Stimulated activated CD4-positive, alpha-beta T cell treated with anti-CD3 and anti-CD28 coated beads, TNF-alpha, amount 100 ng/mL, for 4 hours (primary cell): ENCODE measurements around the gene ZFP92.
"Not testable (repeated sequence)": the region's sequence is repeated elsewhere in the genome, so short reads cannot be mapped to it uniquely, and the experiment has no call there.

Source experiments
- DNase-seq, 3 experiments: peaks; one replicate each; pipeline ENCODE4 v3.0.0-alpha.2; 2020; ENCODE audit warnings: low read depth in 3 of 3

The ZFP92 gene

DNA sequence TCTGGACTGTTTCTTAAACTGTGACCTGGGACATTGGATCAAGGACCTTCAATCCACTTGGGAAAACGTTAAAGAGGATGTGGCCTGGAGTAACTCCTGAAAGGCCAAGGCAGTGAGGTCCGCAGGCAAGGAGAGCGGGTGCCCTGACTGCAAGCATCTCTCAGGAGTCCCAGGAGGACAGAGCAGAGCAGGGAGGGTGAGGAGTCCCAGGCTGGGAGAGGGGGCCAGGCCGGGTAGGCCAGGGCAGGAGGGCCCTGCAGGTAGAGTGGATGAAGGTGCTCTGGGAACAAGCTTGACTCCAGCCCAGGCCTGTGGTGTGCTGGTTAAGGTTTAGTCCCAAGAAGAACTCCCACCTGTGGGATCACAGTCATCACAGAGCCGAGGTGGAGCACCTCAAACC lies 23.9 kb upstream of the ZFP92 start:
- no peak for DNase-seq

DNA sequence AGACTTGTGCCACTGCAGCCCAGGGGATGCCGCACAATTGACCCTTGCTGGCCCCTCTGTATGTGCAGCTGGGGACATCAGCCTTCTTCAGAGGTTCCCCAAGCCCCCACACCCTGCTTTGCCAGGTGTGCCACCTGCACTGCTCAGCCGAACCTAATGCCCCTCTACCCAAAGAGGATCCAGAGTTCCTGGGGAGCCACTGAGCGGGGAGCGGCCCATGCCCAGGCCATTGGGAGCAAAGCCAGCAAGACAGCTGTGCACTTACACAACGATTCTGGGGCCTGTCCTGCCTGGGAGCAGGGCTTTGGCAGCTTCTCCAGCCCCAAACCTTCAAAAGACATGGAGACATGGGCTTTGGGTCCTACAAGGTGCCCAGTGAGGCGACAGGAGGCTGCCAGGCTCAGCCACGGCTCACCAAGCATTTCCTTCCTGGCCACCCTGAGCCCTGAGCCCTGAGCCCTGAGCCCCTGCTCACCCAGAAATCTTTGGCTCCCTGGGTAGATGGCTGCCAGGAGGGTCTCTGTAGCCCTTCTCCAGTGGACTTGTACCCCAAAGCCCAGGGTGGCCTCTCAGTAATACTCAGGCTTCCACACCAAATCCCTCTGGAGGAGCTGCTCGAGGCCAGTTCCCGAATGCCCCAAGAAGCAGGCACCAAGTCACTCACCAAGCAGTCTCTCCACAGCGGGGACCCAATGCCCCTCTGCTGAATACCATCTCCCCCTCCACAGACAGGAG lies 23.1 kb upstream of the ZFP92 start:
- no peak for DNase-seq

GRCh38 chrX:153388722-153389459 lies 22.4 kb upstream of the ZFP92 start:
- DNase-seq = no peak

DNA sequence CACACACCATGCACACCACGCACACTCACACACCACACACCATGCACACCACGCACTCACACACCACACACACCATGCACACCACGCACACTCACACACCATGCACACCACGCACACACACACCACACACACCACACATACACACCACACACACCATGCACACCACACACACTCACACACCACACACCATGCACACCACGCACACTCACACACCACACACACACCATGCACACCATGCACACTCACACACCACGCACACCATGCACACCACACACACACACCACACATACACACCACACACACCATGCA lies 21.9 kb upstream of the ZFP92 start:
- DNase-seq = not testable (repeated sequence)

DNA sequence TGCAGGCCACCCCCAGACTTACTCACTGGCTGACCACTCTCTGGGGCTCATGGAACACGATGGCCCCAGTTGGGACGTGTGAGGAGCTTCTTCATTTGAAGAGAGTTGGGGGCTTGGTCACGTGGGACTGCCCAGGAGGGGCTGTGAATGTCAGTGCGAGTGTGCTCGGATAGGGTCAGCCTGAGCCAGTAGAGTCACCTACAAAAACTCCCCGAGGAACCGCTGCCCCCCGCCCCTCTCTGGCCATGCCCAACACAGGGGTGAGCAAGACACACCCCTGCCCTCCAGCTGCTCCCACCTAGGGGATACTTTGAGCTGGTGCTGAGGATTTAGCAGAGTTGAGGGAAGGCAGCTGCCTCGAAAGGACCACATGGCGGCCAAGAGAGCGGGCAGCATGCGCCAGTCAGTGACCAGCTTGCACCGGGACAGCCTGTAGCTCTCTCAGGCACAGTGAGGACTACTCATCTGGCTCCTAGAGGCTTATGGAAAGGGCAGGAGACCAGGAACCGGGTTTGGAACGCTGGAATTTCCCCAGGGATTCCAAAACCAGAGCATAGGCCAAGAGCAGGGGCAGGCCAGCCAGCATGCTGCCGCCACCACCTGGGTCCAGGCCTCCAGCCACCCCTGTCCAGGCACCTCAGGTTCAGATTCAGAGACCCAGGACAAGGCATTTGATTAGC lies 18.5 kb upstream of the ZFP92 start:
- no peak for DNase-seq

- DNase-seq = no peak
Measured at GRCh38 chrX:153394612-153395011, 16.7 kb upstream of the ZFP92 start.

- no peak for DNase-seq
Measured at GRCh38 chrX:153395613-153396319, 15.5 kb upstream of the ZFP92 start.

DNA sequence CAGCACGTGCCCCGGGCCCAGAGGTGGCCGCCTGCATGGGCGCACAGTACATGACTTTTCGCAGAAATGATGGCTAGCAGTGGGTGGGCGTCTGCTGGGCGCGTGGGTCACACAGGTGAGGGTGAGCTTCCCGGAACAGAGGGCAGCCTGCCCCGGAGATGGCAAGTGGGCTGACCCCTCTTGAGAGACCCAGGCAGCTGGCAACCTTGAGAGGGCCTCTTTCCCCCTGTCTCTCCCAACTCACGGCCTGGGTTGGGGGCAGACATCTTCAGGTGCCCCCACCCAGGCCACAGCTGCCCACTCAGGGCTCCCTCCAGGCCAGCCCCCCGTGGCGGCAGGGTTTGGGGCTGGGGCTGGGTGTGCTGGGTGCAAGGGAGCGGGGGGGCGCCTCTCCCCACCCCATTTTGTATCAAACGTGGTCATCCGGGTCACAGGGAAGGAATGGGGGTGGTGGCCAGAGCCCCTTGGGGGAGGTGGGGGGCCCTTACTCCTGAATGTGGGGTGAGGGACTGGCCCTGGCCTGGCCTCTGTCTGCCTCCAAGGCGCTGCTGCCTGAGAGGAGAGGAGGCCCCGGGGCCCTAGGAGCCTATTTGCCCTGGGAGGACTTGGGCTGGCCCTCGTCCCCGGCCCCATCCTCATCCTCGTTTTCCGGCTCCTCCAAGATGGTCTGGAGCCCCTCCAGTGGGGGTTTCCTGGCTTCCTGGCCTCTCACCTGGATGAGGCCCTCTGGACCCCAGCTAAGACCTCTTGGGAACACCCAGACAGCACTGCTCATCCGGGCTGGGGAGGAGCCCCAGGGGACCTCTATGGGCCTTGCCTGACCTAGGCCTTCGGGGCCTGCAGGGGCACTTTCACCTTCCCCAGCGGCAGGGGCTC lies 14.7 kb upstream of the ZFP92 start:
- no peak for DNase-seq

DNA sequence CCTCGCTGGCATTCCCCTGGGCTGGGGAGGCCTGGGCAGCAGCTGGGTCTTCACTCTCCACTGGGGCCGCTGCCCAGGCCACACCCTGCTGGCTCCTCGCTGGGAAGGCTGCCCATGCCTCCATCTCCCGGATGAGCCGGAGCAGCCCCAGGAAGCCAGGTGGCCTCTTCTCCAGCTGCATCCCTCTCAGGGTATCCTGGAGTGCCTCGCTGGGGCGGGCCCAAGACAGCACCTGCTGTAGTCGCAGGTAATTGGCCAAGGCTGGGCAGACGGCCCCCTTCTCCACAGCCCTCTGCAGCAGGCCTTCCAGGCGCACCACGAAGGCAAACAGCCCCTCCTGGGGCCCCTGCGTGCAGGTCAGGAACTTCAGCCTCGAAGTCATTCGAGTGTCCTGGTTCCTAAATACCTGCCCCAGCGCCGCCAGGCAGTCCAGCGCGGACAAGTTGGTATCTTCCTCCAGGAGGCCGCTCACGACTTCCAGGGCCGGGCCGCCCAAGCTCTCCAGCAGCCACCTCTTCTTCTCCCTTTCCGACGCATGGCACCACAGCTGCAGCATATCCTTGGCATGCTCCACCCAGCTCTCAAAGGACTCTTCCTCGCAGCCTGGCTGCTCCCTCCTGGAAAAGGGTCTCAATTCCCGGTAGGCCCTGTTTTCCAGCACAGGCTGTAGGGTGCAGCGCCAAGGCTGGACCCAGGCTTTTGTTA lies 13.9 kb upstream of the ZFP92 start:
- no peak for DNase-seq

DNA sequence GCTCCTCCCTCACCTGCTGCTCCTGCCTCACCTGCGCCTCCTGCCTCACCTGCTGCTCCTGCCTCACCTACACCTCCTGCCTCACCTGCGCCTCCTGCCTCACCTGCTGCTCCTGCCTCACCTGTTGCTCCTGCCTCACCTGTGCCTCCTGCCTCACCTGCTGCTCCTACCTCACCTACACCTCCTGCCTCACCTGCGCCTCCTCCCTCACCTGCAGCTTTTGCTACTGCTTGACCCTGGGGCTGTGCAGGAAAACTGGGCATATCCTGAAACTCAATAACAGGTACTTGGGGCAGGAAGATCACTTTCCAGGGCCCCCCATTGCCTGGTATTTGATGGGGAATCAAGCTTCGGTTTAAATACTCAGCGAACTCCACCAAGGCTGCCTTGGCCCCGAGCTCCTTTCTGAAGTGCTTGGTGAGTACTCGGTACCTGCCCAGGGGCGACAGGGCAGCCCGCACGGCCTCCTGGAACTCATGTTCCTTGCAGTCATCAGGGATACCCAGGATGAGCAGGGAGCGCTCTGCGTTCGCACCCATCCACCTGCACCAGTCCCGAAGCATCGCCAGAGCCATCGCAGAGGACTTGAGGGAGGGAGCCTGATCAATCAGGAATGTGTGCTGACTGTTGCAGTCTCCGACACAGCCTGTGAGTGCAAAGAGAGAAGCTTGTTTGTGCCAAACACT lies 12.9 kb upstream of the ZFP92 start:
- no peak for DNase-seq

- peak; percentile 10 to 24 (median 18) for DNase-seq
Measured at GRCh38 chrX:153400146-153401132, 10.8 kb upstream of the ZFP92 start.

- DNase-seq = no peak
Measured at GRCh38 chrX:153401133-153401764, 10.0 kb upstream of the ZFP92 start, which contains the start of gene PNMA6E. Gene PNMA6E (minus strand): TSS chrX:153401350. CDS start chrX:153398849, 2,501 bp downstream.

DNA sequence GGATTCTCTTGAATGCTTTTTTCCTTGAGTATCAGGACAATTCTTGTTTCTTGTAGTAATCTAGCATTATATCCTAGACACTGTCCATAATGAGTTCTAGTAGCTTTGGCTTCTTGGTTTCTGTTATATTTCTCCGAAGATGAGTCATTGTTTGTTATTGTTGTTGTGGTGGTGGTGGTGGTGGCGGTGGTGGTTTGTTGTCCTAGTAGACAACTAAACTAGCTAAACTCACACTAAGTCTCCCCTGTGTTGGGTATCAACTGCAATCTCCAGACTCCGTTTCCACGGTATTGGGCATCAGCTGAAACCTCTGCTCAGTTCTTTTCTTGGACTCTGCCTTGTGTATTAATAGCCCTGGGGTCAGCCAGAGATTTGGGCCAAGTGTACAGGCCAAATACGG lies 6.9 kb upstream of the ZFP92 start:
- not testable (repeated sequence) for DNase-seq

GRCh38 chrX:153405426-153405825 lies 5.8 kb upstream of the ZFP92 start:
- no peak for DNase-seq

- no peak for DNase-seq
Measured at GRCh38 chrX:153406011-153406410, 5.3 kb upstream of the ZFP92 start.

DNA sequence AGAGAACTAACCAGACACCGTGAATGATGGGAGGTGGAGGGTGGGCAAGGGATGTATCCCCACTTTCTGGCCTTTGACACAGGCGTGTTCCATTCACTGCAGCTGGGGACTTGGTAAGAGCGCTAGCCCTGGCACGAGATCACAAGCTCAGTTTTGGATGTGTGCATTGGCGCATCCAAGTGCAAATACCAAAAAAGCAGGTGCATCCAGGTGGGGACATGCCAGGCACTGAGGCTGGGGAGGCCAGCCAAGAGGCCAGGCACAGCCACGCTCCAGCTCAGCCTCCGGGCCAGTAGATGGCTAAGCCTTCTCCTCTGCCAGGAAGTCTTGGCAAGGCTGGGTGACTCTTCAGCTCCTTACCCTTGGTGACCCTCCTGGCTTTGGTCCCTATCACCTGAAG lies 4.4 kb upstream of the ZFP92 start:
- no peak for DNase-seq

DNA sequence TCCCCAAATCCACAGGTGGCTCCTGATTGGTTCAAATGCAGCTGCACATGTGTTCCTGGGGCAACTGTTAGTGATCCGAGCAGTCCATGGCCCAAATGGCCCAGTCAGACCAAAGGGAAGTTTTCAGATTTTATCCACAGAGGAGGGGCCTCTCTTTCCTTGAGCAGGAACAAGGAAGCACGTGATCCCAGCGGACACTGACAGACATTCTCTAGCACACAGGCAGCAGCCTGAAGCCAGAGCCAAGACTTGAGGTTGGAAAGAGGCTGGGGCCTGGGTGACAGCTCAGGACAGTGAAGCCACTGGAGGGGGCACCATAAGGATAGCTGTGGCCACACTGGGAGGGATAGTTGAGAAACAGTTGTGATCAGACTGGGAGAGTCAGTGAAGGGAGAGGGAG lies 3.5 kb upstream of the ZFP92 start:
- DNase-seq = no peak

DNA sequence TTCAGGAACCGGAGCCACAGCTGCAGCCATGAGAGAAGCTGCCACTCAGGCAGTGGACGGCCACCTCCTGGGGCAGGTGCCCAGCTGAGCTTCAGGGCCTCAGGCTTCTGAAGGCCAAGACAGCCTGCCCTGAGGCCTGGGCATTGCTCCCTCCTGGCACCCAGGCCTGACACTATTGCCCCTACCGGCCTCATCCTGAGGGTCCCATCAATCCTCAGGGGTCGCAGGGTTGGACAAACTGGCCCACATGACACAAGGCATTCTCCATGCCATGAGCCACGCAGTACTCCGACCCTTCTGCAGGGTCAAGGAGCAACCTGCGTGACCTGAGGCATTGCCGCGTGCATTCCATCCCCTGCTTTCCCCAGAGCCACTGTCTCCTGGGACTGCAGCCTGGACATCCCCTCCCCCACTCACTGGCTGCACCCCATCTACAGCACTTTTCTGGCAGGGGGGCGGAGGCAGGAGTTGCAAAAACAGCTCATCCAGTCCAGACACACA lies 3.0 kb upstream of the ZFP92 start:
- DNase-seq = no peak
